Heart right ventricle (tissue), 16 donors: ENCODE data around the gene B4GALNT2. TPM values are rescaled to one million over a fixed set of nuclear protein-coding genes. Genes with fewer than 3 reads are reported as not detected.

Experiments
- ATAC-seq, 8 donors: fragments of 200-7000 bp; cut with Tn5 transposase; one replicate each; pipeline ENCODE4 v1.9.1; 2020; ENCODE audit warnings: mild to moderate bottlenecking in 8 of 8, moderate library complexity in 8 of 8, moderate number of reproducible peaks in 1 of 8
- DNase-seq, 2 donors: peaks; one replicate each; pipeline ENCODE4 v3.0.0-alpha.2; 2020
- H3K27ac ChIP-seq, 10 donors: fragments of 200-600 bp; sonication (generic) in 2 of 10; one replicate each; pipeline versions ENCODE4 v1.5.0 to v1.8.0; 2020 to 2022; ENCODE audit warnings: mild to moderate bottlenecking in 3 of 10
- H3K27me3 ChIP-seq, 7 donors: fragments of 200-600 bp; one replicate each; pipeline ENCODE4 v1.8.0; 2021 to 2022; ENCODE audit warnings: mild to moderate bottlenecking in 2 of 7
- H3K36me3 ChIP-seq, 9 donors: fragments of 200-600 bp; sonication (generic) in 1 of 9; one replicate each; pipeline versions ENCODE4 v1.5.0 to v1.8.0; 2020 to 2022; ENCODE audit warnings: mild to moderate bottlenecking in 2 of 9
- H3K4me1 ChIP-seq, 9 donors: fragments of 200-600 bp; sonication (generic) in 1 of 9; one replicate each; pipeline versions ENCODE4 v1.5.0 to v1.8.0; 2020 to 2022; ENCODE audit warnings: mild to moderate bottlenecking in 4 of 9
- H3K4me3 ChIP-seq, 10 donors: fragments of 200-600 bp; sonication (generic) in 2 of 10; one replicate each; pipeline versions ENCODE4 v1.5.0 to v1.8.0; 2020 to 2022; ENCODE audit warnings: mild to moderate bottlenecking in 7 of 10, moderate library complexity in 2 of 10
- H3K9me3 ChIP-seq, 11 donors: fragments of 200-600 bp in 10 of 11; sonication (generic) in 2 of 11; one replicate each; pipeline versions ENCODE4 v1.5.0 to v1.8.0; 2013 to 2022; ENCODE audit warnings: mild to moderate bottlenecking in 2 of 11, control low read depth in 1 of 11, moderate library complexity in 1 of 11
- CTCF ChIP-seq, 9 donors: fragments of 200-600 bp; sonication (generic) in 2 of 9; IDR thresholded peaks; one replicate each; pipeline versions ENCODE4 v1.5.0 to v1.8.0; 2021 to 2022; ENCODE audit warnings: antibody characterized with exemption in 9 of 9, mild to moderate bottlenecking in 5 of 9, moderate library complexity in 1 of 9
- WGBS, 2 donors: extraction: QIAGEN DNeasy Blood & Tissue Kit; methylation state at CpG; one replicate each; pipeline ENCODE4 v1.1.7; 2013; ENCODE audit warnings: inconsistent platforms in 1 of 2; 5-methylcytosine and 5-hydroxymethylcytosine counted together
- intact Hi-C, 10 donors: fragments of 100-400 bp; cut with DNase I; formaldehyde crosslinking; loops; one replicate each; pipeline versions ENCODE4 v1.11.1 to v1.14.2; 2022
- polyA plus RNA-seq, 2 donors: library from polyadenylated mRNA; stranded (reverse); fragments of 200-250 nt; gene quantifications; one replicate each; pipeline ENCODE4 v1.2.3, GENCODE V29; 2013
- total RNA-seq, 10 donors: library from RNA; stranded (reverse); fragmentation: NEBNext Ultra II Directional in 3 of 10; extraction: Animal tissue kit (Norgen Biotek cat#: 25700) in 3 of 10; gene quantifications; one replicate each; pipeline versions ENCODE4 v1.2.1 to v1.2.4, GENCODE V29; 2021 to 2023
- donor health status: Arrhythmogenic right ventricular cardiomyopathy.
- donor health status: ischemic (EF 13 %, LVEDD 7.1; RV severe dilation, severe dysfunction).
- donor health status: healthy with polysubstance abuse.
- donor health status: DM: no; HTN: yes; CAD: no.
- donor health status: DM: no; HTN: no; CAD: no.
- donor health status: ischemic (EF 25% LVEDD 6.9; RV normal size, moderate dysfunction).
- donor health status: ischemic (EF 25% LVEDD 5.7; RV mildly dilated, moderate dysfunction).
- donor health status: healthy.
- donor health status: DM: yes; HTN: yes; CAD: no.
- donor health status: Ischemic cardiomyopathy.
- donor health status: ischemic (EF 35%, LVEDD 5.7; RV mildly dilated, moderate dysfunction).
- donor health status: nonischemic (EF 11% LVEDD 7.7; RV severe dilation, severe dysfunction).
- donor health status: DM: yes; HTN: yes; CAD: no.
- donor health status: PGD.
- donor health status: ischemic (EF 29% LVEDD 5.4; RV normal size, mild dysfunction).
- donor health status: nonischemic (EF 23%, LVEDD 6.1; RV moderate dilation, normal function).

Gene B4GALNT2
- total and polyA plus RNA-seq, 12 donors: 0.02 TPM; not detected in 10

- Histone ChIP-seq H3K27ac (no peak overlapping the region), H3K9me3 (peaks cover 0 to 13% (median 0%) of the 10 kb centered on the region in 11 donors), H3K36me3 (no peaks in the 10 kb centered on the region), H3K4me3 (no peak overlapping the region), H3K4me1 (no peaks in the 10 kb centered on the region), H3K27me3 (peaks cover 0 to 56% (median 37%) of the 10 kb centered on the region in 7 donors)
- no peak for TF ChIP-seq CTCF (IDR thresholded peaks at IDR 0.05)
- WGBS, 2 donors: 72 to 76% methylated on average over 3 of the region's 3 CpGs
- intact Hi-C loops: no loop called here
- ATAC-seq (no peak), DNase-seq (no peak)
Measured at GRCh38 chr17:49120166-49120565, 12.4 kb upstream of the B4GALNT2 start.

- H3K27me3 ChIP-seq: peaks cover 0 to 50% (median 31%) of the 10 kb centered on the region in 7 donors
- no peak for ATAC-seq
- WGBS, 2 donors: 70 to 75% methylated on average over 6 of the region's 6 CpGs
- H3K4me1 ChIP-seq: no peaks in the 10 kb centered on the region
- H3K27ac ChIP-seq: no peak overlapping the region
- no peak for DNase-seq
- intact Hi-C loops: no loop called here
- H3K4me3 ChIP-seq: no peak overlapping the region
- no peaks in the 10 kb centered on the region for H3K36me3 ChIP-seq
- peaks cover 0 to 13% (median 0%) of the 10 kb centered on the region in 11 donors for H3K9me3 ChIP-seq
- no peak for TF ChIP-seq CTCF (IDR thresholded peaks at IDR 0.05)
Measured at GRCh38 chr17:49121696-49122292, 10.8 kb upstream of the B4GALNT2 start.

- intact Hi-C loops: no loop called here
- no peak for ATAC-seq
- TF ChIP-seq CTCF (IDR thresholded peaks at IDR 0.05): no peak
- Histone ChIP-seq H3K36me3 (no peaks in the 10 kb centered on the region), H3K9me3 (peaks cover 0 to 13% (median 0%) of the 10 kb centered on the region in 11 donors), H3K4me3 (no peak overlapping the region), H3K27me3 (peaks cover 0 to 44% (median 26%) of the 10 kb centered on the region in 7 donors), H3K27ac (no peak overlapping the region), H3K4me1 (no peaks in the 10 kb centered on the region)
- whole genome bisulfite sequencing, 2 donors: 66 to 76% methylated on average over 4 of the region's 4 CpGs
- DNase-seq: no peak
Measured at GRCh38 chr17:49122566-49122965, 10.0 kb upstream of the B4GALNT2 start.

- Histone ChIP-seq H3K4me3 (no peak overlapping the region), H3K4me1 (no peaks in the 10 kb centered on the region), H3K36me3 (no peaks in the 10 kb centered on the region), H3K27me3 (peaks cover 0 to 39% (median 24%) of the 10 kb centered on the region in 7 donors), H3K9me3 (peaks cover 0 to 13% (median 0%) of the 10 kb centered on the region in 11 donors), H3K27ac (no peak overlapping the region)
- ATAC-seq: no peak
- intact Hi-C loops: no loop called here
- no peak for DNase-seq
- TF ChIP-seq CTCF (IDR thresholded peaks at IDR 0.05): no peak
- WGBS, 2 donors: 36 to 41% methylated on average over 1 of the region's 1 CpG
Measured at GRCh38 chr17:49123061-49123460, 9.5 kb upstream of the B4GALNT2 start.
